CD14-positive monocyte (primary cell): ENCODE data around the gene GAGE10. TPM values are rescaled to one million over a fixed set of nuclear protein-coding genes. Genes with fewer than 3 reads are reported as not detected.
A peak's percentile ranks its signal among the peaks of the same experiment; 100 is the strongest.
"Not testable (repeated sequence)": the region's sequence is repeated elsewhere in the genome, so short reads cannot be mapped to it uniquely, and the experiment has no call there.

ENCODE experiments used
- DNase-seq, 3 donors: peaks; one replicate each; pipeline ENCODE4 v3.0.0-alpha.2; 2011 to 2022
- H2AFZ ChIP-seq: 2 replicates; pipeline ENCODE4 v1.6.0; 2012; ENCODE audit warnings: mild to moderate bottlenecking, low read depth, low read length, inconsistent platforms; ENCODE audit not compliant: insufficient read depth, poor library complexity, severe bottlenecking
- H3K27ac ChIP-seq, 2 donors: 1 replicate in 1 of 2; 2 replicates in 1 of 2; pipeline ENCODE4 v1.5.1; 2012 to 2013; ENCODE audit warnings: low read length in 2 of 2, control low read depth in 1 of 2, inconsistent platforms in 1 of 2, low read depth in 1 of 2, mild to moderate bottlenecking in 1 of 2
- H3K27me3 ChIP-seq, 2 donors: one replicate each; pipeline versions ENCODE4 v1.6.0 to v1.6.1; 2011 to 2013; ENCODE audit warnings: low read length in 2 of 2; ENCODE audit not compliant: control insufficient read depth in 2 of 2, insufficient read depth in 2 of 2
- H3K36me3 ChIP-seq, 2 donors: replicated peaks in 1 of 2; 1 replicate in 1 of 2; 2 replicates in 1 of 2; pipeline versions ENCODE4 v1.5.1 to v1.6.1; 2012 to 2013; ENCODE audit warnings: low read length in 2 of 2, control low read depth in 1 of 2, inconsistent platforms in 1 of 2, mild to moderate bottlenecking in 1 of 2; ENCODE audit not compliant: insufficient read depth in 2 of 2, control insufficient read depth in 1 of 2
- H3K4me1 ChIP-seq, 2 donors: 1 replicate in 1 of 2; 2 replicates in 1 of 2; pipeline versions ENCODE4 v1.5.1 to v1.6.1; 2012 to 2013; ENCODE audit warnings: low read length in 2 of 2, control low read depth in 1 of 2, inconsistent platforms in 1 of 2, mild to moderate bottlenecking in 1 of 2, moderate library complexity in 1 of 2; ENCODE audit not compliant: insufficient read depth in 2 of 2, control insufficient read depth in 1 of 2
- H3K4me2 ChIP-seq: replicated peaks from 2 replicates; pipeline ENCODE3; 2012; ENCODE audit warnings: low read length, moderate library complexity, mild to moderate bottlenecking; ENCODE audit not compliant: poor library complexity, severe bottlenecking; ENCODE audit errors: extremely low read depth
- H3K4me3 ChIP-seq, 3 experiments: fragments of 200-600 bp in 1 of 3; sonication (generic) in 1 of 3; replicated peaks in 1 of 3; 1 replicate in 2 of 3; 2 replicates in 1 of 3; pipeline ENCODE4 v1.5.1; 2011 to 2013; ENCODE audit warnings: low read length in 3 of 3, mild to moderate bottlenecking in 3 of 3, control low read depth in 2 of 3, low read depth in 2 of 3, inconsistent platforms in 1 of 3, moderate library complexity in 1 of 3
- H3K79me2 ChIP-seq: 2 replicates; pipeline ENCODE4 v1.6.0; 2012; ENCODE audit warnings: mild to moderate bottlenecking, control low read depth, inconsistent platforms, low read length, moderate library complexity; ENCODE audit not compliant: insufficient read depth
- H3K9ac ChIP-seq: 2 replicates; pipeline ENCODE4 v1.6.0; 2017; ENCODE audit warnings: low read length, mild to moderate bottlenecking; ENCODE audit not compliant: insufficient read depth, poor library complexity, severe bottlenecking
- H3K9me3 ChIP-seq, 2 donors: replicated peaks in 1 of 2; 1 replicate in 1 of 2; 2 replicates in 1 of 2; pipeline versions ENCODE4 v1.5.1 to v1.6.1; 2012 to 2013; ENCODE audit warnings: low read length in 2 of 2, control low read depth in 1 of 2; ENCODE audit not compliant: control insufficient read depth in 1 of 2, insufficient read depth in 1 of 2
- H4K20me1 ChIP-seq: 2 replicates; pipeline ENCODE4 v1.6.0; 2012; ENCODE audit warnings: mild to moderate bottlenecking, low read length, control low read depth, moderate library complexity; ENCODE audit not compliant: insufficient read depth
- H3K27ac Mint-ChIP-seq, 7 donors: one replicate each; pipeline ENCODE4 v1.8.0; 2020; ENCODE audit warnings: mild to moderate bottlenecking in 7 of 7, mixed read lengths in 7 of 7, moderate library complexity in 6 of 7, inconsistent platforms in 2 of 7
- H3K27me3 Mint-ChIP-seq, 3 donors: one replicate each; pipeline ENCODE4 v1.8.0; 2021 to 2022; ENCODE audit warnings: low read depth in 3 of 3, mild to moderate bottlenecking in 3 of 3, mixed read lengths in 3 of 3, moderate library complexity in 3 of 3, inconsistent platforms in 1 of 3
- H3K36me3 Mint-ChIP-seq, 2 donors: one replicate each; pipeline ENCODE4 v1.8.0; 2020; ENCODE audit warnings: mixed read lengths in 2 of 2, inconsistent platforms in 1 of 2, mild to moderate bottlenecking in 1 of 2
- H3K4me1 Mint-ChIP-seq: one replicate; pipeline ENCODE4 v1.8.0; 2020; ENCODE audit warnings: mild to moderate bottlenecking, mixed read lengths
- H3K4me3 Mint-ChIP-seq, 2 donors: one replicate each; pipeline ENCODE4 v1.8.0; 2020; ENCODE audit warnings: mild to moderate bottlenecking in 2 of 2, mixed read lengths in 2 of 2, moderate library complexity in 1 of 2
- H3K9me3 Mint-ChIP-seq, 7 donors: one replicate each; pipeline ENCODE4 v1.8.0; 2020 to 2022; ENCODE audit warnings: mixed read lengths in 7 of 7, mild to moderate bottlenecking in 6 of 7, moderate library complexity in 6 of 7, inconsistent platforms in 2 of 7
- WGBS: methylation state at CpG from one replicate; pipeline ENCODE4 v1.1.5; 2013; ENCODE audit warnings: missing lambda C conversion rate; ENCODE audit not compliant: insufficient coverage; 5-methylcytosine and 5-hydroxymethylcytosine counted together
- intact Hi-C, 2 donors: fragments of 100-400 bp; cut with micrococcal nuclease; formaldehyde crosslinking; loops; one replicate each; pipeline versions ENCODE4 v1.15.0 to v1.15.1; 2023
- polyA plus RNA-seq, 3 donors: library from polyadenylated mRNA; depleted of rRNA in 1 of 3; unstranded in 2 of 3; stranded (reverse) in 1 of 3; fragments of 300-500 nt in 2 of 3; fragments of >200 nt in 1 of 3; fragmentation: Illumina TruSeq in 2 of 3; gene quantifications; 1 replicate in 2 of 3; 2 replicates in 1 of 3; pipeline ENCODE4 v1.2.3, GENCODE V29; 2012 to 2021

Gene GAGE10
- polyA plus RNA-seq, 3 donors, result not detected

GRCh38 chrX:49344496-49345175 is 41.2 kb downstream of the GAGE10 start:
- H2AFZ ChIP-seq, H3K36me3 ChIP-seq, H3K4me2 ChIP-seq, H3K27me3 Mint-ChIP-seq, DNase-seq, H3K4me3 Mint-ChIP-seq, H3K9me3 Mint-ChIP-seq, H3K9me3 ChIP-seq, H3K27me3 ChIP-seq, H3K79me2 ChIP-seq, H3K27ac Mint-ChIP-seq, H3K4me3 ChIP-seq, H3K4me1 ChIP-seq, H3K27ac ChIP-seq, H4K20me1 ChIP-seq, H3K36me3 Mint-ChIP-seq, H3K9ac ChIP-seq, H3K4me1 Mint-ChIP-seq, intact Hi-C loops: not testable (repeated sequence)
- no CpG with 5 or more reads among the region's 15 CpGs for WGBS

GRCh38 chrX:49345402-49345801 is 42.0 kb downstream of the GAGE10 start:
- H3K27me3 ChIP-seq, H3K27ac ChIP-seq, DNase-seq, H3K27ac Mint-ChIP-seq, H3K4me3 Mint-ChIP-seq, intact Hi-C loops, H2AFZ ChIP-seq, H3K9ac ChIP-seq, H4K20me1 ChIP-seq, H3K9me3 Mint-ChIP-seq, H3K4me3 ChIP-seq, H3K4me1 Mint-ChIP-seq, H3K4me1 ChIP-seq, H3K27me3 Mint-ChIP-seq, H3K36me3 Mint-ChIP-seq, H3K9me3 ChIP-seq, H3K79me2 ChIP-seq, H3K36me3 ChIP-seq, H3K4me2 ChIP-seq: not testable (repeated sequence)
- 100% methylated on average over 1 of the region's 10 CpGs for WGBS

GRCh38 chrX:49346150-49346549 is 42.7 kb downstream of the GAGE10 start:
- H3K27ac ChIP-seq, H3K4me3 Mint-ChIP-seq, H3K4me1 Mint-ChIP-seq, H3K36me3 ChIP-seq, H3K9me3 Mint-ChIP-seq, H3K9ac ChIP-seq, intact Hi-C loops, H3K4me3 ChIP-seq, H3K27me3 Mint-ChIP-seq, H3K36me3 Mint-ChIP-seq, H3K9me3 ChIP-seq, H3K27ac Mint-ChIP-seq, H3K4me1 ChIP-seq, H3K4me2 ChIP-seq, H2AFZ ChIP-seq, H3K27me3 ChIP-seq, H4K20me1 ChIP-seq, H3K79me2 ChIP-seq: not testable (repeated sequence)
- 93% methylated on average over 5 of the region's 11 CpGs for WGBS
- peak in 1 of 3 donors; percentile 10 for DNase-seq

Other genes starting within 250 kb of the GAGE10 start
- under 1 TPM in 2 of 3 donors, not detected in 1; 0.11 to 0.89 TPM for gene CCDC120, start 244.6 kb upstream of the GAGE10 start, polyA plus RNA-seq
- 1 to 10 TPM; 4.1 to 7.9 (median 5.5) TPM for gene PRAF2, start 229.6 kb upstream of the GAGE10 start, polyA plus RNA-seq
- 100 to 1,000 TPM in 1 of 3 donors, 10 to 100 TPM in 2; 83.1 to 207 (median 83.8) TPM for gene WDR45, start 223.8 kb upstream of the GAGE10 start, polyA plus RNA-seq
- 10 to 100 TPM; 14.3 to 23.1 (median 18.1) TPM for gene GPKOW, start 179.9 kb upstream of the GAGE10 start, polyA plus RNA-seq
- 1 to 10 TPM; 1.1 to 2.0 (median 1.5) TPM for gene MAGIX, start 140.9 kb upstream of the GAGE10 start, polyA plus RNA-seq
- gene PLP2, start 131.7 kb upstream of the GAGE10 start, polyA plus RNA-seq, result 100 to 1,000 TPM; 280 to 374 (median 330) TPM
- gene PRICKLE3, start 117.3 kb upstream of the GAGE10 start, polyA plus RNA-seq, result 10 to 100 TPM in 1 of 3 donors, 1 to 10 TPM in 2; 4.4 to 22.3 (median 5.4) TPM
- under 1 TPM; 0.27 to 0.69 (median 0.68) TPM for gene SYP, start 103.5 kb upstream of the GAGE10 start, polyA plus RNA-seq
- gene CACNA1F, start 70.3 kb upstream of the GAGE10 start, polyA plus RNA-seq, result under 1 TPM in 1 of 3 donors, not detected in 2; 0.73 TPM
- gene CCDC22, start 68.2 kb upstream of the GAGE10 start, polyA plus RNA-seq, result 10 to 100 TPM; 24.8 to 36.3 (median 36.2) TPM
- gene FOXP3, start 38.9 kb upstream of the GAGE10 start, polyA plus RNA-seq, result under 1 TPM in 1 of 3 donors, not detected in 2; 0.10 TPM
- 1 to 10 TPM in 2 of 3 donors, under 1 TPM in 1; 0.47 to 1.6 (median 1.6) TPM for gene PPP1R3F, start 33.9 kb upstream of the GAGE10 start, polyA plus RNA-seq
- not detected for gene GAGE12J, start 18.4 kb downstream of the GAGE10 start, polyA plus RNA-seq
- gene GAGE13, start 27.9 kb downstream of the GAGE10 start, polyA plus RNA-seq, result not detected
- gene GAGE12C, start 228.5 kb downstream of the GAGE10 start, polyA plus RNA-seq, result not detected
- not detected for gene GAGE12D, start 238.1 kb downstream of the GAGE10 start, polyA plus RNA-seq
- gene GAGE12E, start 247.6 kb downstream of the GAGE10 start, polyA plus RNA-seq, result not detected